Esophagus squamous epithelium (tissue), 4 donors: ENCODE measurements around the gene SLC29A2.

ENCODE experiments used
- POLR2A ChIP-seq, 4 donors: fragments of 450-650 bp; IDR thresholded peaks; one replicate each; pipeline ENCODE4 v1.6.1; 2017; ENCODE audit warnings: antibody characterized with exemption in 4 of 4, mild to moderate bottlenecking in 4 of 4, moderate library complexity in 3 of 4
- TF ChIP-seq, protein P1 (sequence below), 6 experiments: fragments of 450-650 bp in 4 of 6; fragments of 200-600 bp in 2 of 6; sonication (generic) in 2 of 6; IDR thresholded peaks; one replicate each; pipeline ENCODE4 v1.5.1; 2016 to 2019; ENCODE audit warnings: antibody characterized with exemption in 6 of 6, mild to moderate bottlenecking in 4 of 6, moderate library complexity in 4 of 6

DNA sequence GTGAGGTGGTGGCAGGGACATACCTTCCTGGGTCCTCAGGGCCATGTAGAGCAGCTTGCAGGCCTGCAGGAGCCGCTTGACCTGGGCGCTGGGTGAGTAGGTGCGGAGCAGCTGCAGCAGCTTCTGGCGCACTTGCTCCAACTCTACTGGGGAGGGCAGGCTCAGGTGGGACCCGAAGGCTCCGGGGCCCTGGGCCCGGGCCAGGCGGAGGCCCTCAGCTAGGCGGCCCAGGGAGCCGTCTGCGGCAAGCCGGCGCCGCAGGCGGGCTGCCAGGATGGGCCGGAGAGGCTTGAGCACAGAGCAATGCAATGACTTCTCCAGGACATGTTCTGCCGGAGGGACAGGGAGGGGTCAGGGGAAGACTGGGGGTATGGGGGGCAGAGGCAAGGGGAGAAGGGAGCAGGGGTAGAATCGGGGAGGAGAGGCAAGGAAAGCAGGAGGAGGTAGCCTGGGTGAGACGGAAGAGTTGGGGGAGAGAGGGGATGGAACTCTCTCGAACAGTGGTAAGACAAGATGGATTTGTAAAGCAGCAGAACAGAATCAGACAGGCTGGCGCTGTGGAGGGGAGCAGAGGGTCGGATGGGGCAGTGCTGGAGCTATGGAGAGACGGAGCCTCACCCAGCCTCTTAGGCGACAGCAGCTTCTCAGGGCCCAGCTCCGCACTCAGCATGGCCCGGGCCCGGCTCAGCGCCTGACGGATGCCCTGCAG lies 37.5 kb downstream of the SLC29A2 start:
- TF ChIP-seq, protein P1, sequence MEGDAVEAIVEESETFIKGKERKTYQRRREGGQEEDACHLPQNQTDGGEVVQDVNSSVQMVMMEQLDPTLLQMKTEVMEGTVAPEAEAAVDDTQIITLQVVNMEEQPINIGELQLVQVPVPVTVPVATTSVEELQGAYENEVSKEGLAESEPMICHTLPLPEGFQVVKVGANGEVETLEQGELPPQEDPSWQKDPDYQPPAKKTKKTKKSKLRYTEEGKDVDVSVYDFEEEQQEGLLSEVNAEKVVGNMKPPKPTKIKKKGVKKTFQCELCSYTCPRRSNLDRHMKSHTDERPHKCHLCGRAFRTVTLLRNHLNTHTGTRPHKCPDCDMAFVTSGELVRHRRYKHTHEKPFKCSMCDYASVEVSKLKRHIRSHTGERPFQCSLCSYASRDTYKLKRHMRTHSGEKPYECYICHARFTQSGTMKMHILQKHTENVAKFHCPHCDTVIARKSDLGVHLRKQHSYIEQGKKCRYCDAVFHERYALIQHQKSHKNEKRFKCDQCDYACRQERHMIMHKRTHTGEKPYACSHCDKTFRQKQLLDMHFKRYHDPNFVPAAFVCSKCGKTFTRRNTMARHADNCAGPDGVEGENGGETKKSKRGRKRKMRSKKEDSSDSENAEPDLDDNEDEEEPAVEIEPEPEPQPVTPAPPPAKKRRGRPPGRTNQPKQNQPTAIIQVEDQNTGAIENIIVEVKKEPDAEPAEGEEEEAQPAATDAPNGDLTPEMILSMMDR (IDR thresholded peaks at IDR 0.05), result no peak
- no peak for TF ChIP-seq POLR2A (IDR thresholded peaks at IDR 0.05)
